ENCODE results near the gene RPS6KA5.
"Not testable (repeated sequence)": the region's sequence is repeated elsewhere in the genome, so short reads cannot be mapped to it uniquely, and the experiment has no call there.

Gene RPS6KA5

GRCh38 chr14:91088585-91089235 is 28.3 kb upstream of the RPS6KA5 start:
- no peaks in the 10 kb centered on the region for H3K36me3 ChIP-seq
- H3K27me3 ChIP-seq: peaks cover 0 to 5% of the 10 kb centered on the region in 2 donors
- no peaks in the 10 kb centered on the region for H3K4me1 ChIP-seq
- H3K4me3 ChIP-seq: no peak overlapping the region
- no peaks in the 10 kb centered on the region for H3K9me3 ChIP-seq
- TF ChIP-seq CTCF (IDR thresholded peaks at IDR 0.05): no peak
- intact Hi-C loops (cut with DNase I; ENCODE audit: low total_unique reads): no loop called here
- DNase-seq: no peak
- H3K27ac ChIP-seq: no peak overlapping the region

- DNase-seq; H3K27ac ChIP-seq; H3K9me3 ChIP-seq; intact Hi-C loops (cut with DNase I; ENCODE audit: low total_unique reads); H3K4me1 ChIP-seq; H3K36me3 ChIP-seq; H3K27me3 ChIP-seq; H3K4me3 ChIP-seq: not testable (repeated sequence)
Measured at GRCh38 chr14:91087470-91087869, 27.0 kb upstream of the RPS6KA5 start.

- Histone ChIP-seq H3K27me3 (no peaks in the 10 kb centered on the region), H3K27ac (no peak overlapping the region), H3K36me3 (no peaks in the 10 kb centered on the region), H3K4me1 (no peaks in the 10 kb centered on the region), H3K9me3 (no peaks in the 10 kb centered on the region), H3K4me3 (no peak overlapping the region)
- no peak for TF ChIP-seq CTCF (IDR thresholded peaks at IDR 0.05)
- intact Hi-C loops (cut with DNase I; ENCODE audit: low total_unique reads): no loop called here
- DNase-seq: no peak
Measured at GRCh38 chr14:91084516-91084915, 24.1 kb upstream of the RPS6KA5 start.

GRCh38 chr14:91082282-91082681 is 21.8 kb upstream of the RPS6KA5 start:
- Histone ChIP-seq H3K4me1 (no peaks in the 10 kb centered on the region), H3K36me3 (no peaks in the 10 kb centered on the region), H3K27ac (no peak overlapping the region), H3K4me3 (no peak overlapping the region), H3K9me3 (no peaks in the 10 kb centered on the region), H3K27me3 (no peaks in the 10 kb centered on the region)
- DNase-seq: no peak
- TF ChIP-seq CTCF (IDR thresholded peaks at IDR 0.05): no peak
- intact Hi-C loops (cut with DNase I; ENCODE audit: low total_unique reads): no loop called here

- no peaks in the 10 kb centered on the region for H3K36me3 ChIP-seq
- H3K9me3 ChIP-seq: no peaks in the 10 kb centered on the region
- no peaks in the 10 kb centered on the region for H3K4me1 ChIP-seq
- TF ChIP-seq CTCF (IDR thresholded peaks at IDR 0.05): no peak
- intact Hi-C loops (cut with DNase I; ENCODE audit: low total_unique reads): no loop called here
- H3K27ac ChIP-seq: no peak overlapping the region
- H3K4me3 ChIP-seq: no peak overlapping the region
- DNase-seq: no peak
- H3K27me3 ChIP-seq: no peaks in the 10 kb centered on the region
Measured at GRCh38 chr14:91080071-91080470, 19.6 kb upstream of the RPS6KA5 start.

- H3K27ac ChIP-seq: no peak overlapping the region
- no peak for DNase-seq
- H3K4me3 ChIP-seq: no peak overlapping the region
- TF ChIP-seq CTCF (IDR thresholded peaks at IDR 0.05): no peak
- intact Hi-C loops (cut with DNase I; ENCODE audit: low total_unique reads): no loop called here
- H3K36me3 ChIP-seq: no peaks in the 10 kb centered on the region
- H3K4me1 ChIP-seq: no peaks in the 10 kb centered on the region
- no peaks in the 10 kb centered on the region for H3K27me3 ChIP-seq
- no peaks in the 10 kb centered on the region for H3K9me3 ChIP-seq
Measured at GRCh38 chr14:91078095-91078737, 17.8 kb upstream of the RPS6KA5 start.

Data from tibial artery (tissue), 4 donors.